HepG2 (cell line): Measurements from ENCODE around the gene MYO18B. TPM values are rescaled to one million over a fixed set of nuclear protein-coding genes. Genes with fewer than 3 reads are reported as not detected.

Experiments
- ATAC-seq: fragments of 200-7000 bp; cut with Tn5 transposase; 3 replicates; pipeline ENCODE4 v1.9.1; 2020; ENCODE audit warnings: mild to moderate bottlenecking, moderate library complexity
- BruUV-seq: library from RNA; stranded (reverse); fragments of 400-500 nt; replicated peaks from 2 replicates; lab custom pipeline; 2021; lab: Mats Ljungman, UMichigan
- CTCF ChIA-PET: fragments of 300-600 bp; formaldehyde crosslinking; extraction: SDS; loops from one replicate; lab custom pipeline; 2021; ENCODE audit warnings: low total read pairs, inconsistent platforms, low intra/inter-chr PET ratio; lab: Yijun Ruan, JAX
- POLR2A ChIA-PET: fragments of 350-600 bp; sonication (Branson Sonifier 250); formaldehyde crosslinking; loops from one replicate; lab custom pipeline; 2020; ENCODE audit warnings: antibody characterized with exemption, inconsistent platforms; lab: Yijun Ruan, JAX
- DNase-seq: peaks from one replicate; pipeline ENCODE4 v3.0.0-alpha.2; 2015; ENCODE audit warnings: low spot score
- FAIRE-seq: peaks from 3 replicates; lab custom pipeline; 2011; peaks lifted over from hg19 to GRCh38; lab: Jason Lieb, UNC
- H2AFZ ChIP-seq: one replicate; pipeline ENCODE4 v1.6.1; 2011; ENCODE audit warnings: low read length, inconsistent platforms
- H3K27ac ChIP-seq: fragments of 300-600 bp; 3 replicates; pipeline ENCODE4 v1.8.0; 2011; ENCODE audit warnings: mixed run types, mild to moderate bottlenecking, mixed read lengths, low read length, inconsistent platforms; ENCODE audit not compliant: insufficient read depth; ENCODE audit errors: extremely low read length
- H3K27me3 ChIP-seq, 2 experiments: fragments of 200-600 bp in 1 of 2; 2 replicates in 1 of 2; 3 replicates in 1 of 2; pipeline versions ENCODE4 v1.6.0 to v1.8.0; 2011; ENCODE audit warnings: low read length in 2 of 2, mild to moderate bottlenecking in 2 of 2, moderate library complexity in 2 of 2, inconsistent platforms in 1 of 2; ENCODE audit not compliant: insufficient read depth in 2 of 2, control insufficient read depth in 1 of 2
- H3K36me3 ChIP-seq, 2 experiments: fragments of 200-600 bp in 1 of 2; replicated peaks in 1 of 2; 2 replicates in 1 of 2; 3 replicates in 1 of 2; pipeline versions ENCODE4 v1.5.1 to v1.8.0; 2011; ENCODE audit warnings: low read length in 2 of 2, inconsistent platforms in 1 of 2; ENCODE audit not compliant: insufficient read depth in 2 of 2, control insufficient read depth in 1 of 2
- H3K4me1 ChIP-seq: 2 replicates; pipeline ENCODE4 v1.5.1; 2012; ENCODE audit warnings: low read length, inconsistent platforms; ENCODE audit not compliant: insufficient read depth
- H3K4me2 ChIP-seq: 2 replicates; pipeline ENCODE4 v1.6.0; 2011; ENCODE audit warnings: low read depth, low read length, inconsistent platforms
- H3K4me3 ChIP-seq, 3 experiments: fragments of 200-600 bp in 1 of 3; sonication (generic), shearing (Covaris generic) in 1 of 3; replicated peaks in 1 of 3; 2 replicates each; pipeline ENCODE4 v1.5.1; 2011 to 2016; ENCODE audit warnings: low read length in 3 of 3, inconsistent platforms in 2 of 3, low read depth in 2 of 3, mild to moderate bottlenecking in 2 of 3, control low read depth in 1 of 3, mixed read lengths in 1 of 3; ENCODE audit not compliant: insufficient read depth in 1 of 3
- H3K79me2 ChIP-seq: one replicate; pipeline ENCODE4 v1.6.1; 2011; ENCODE audit warnings: low read length, inconsistent platforms; ENCODE audit not compliant: insufficient read depth
- H3K9ac ChIP-seq: 2 replicates; pipeline ENCODE4 v1.6.0; 2011; ENCODE audit warnings: mild to moderate bottlenecking, low read depth, low read length, inconsistent platforms; ENCODE audit not compliant: insufficient read depth
- H3K9me3 ChIP-seq: 2 replicates; pipeline ENCODE4 v1.5.1; 2012; ENCODE audit warnings: mild to moderate bottlenecking, low read length
- H4K20me1 ChIP-seq: 2 replicates; pipeline ENCODE4 v1.6.0; 2011; ENCODE audit warnings: inconsistent platforms, mild to moderate bottlenecking, low read length, moderate library complexity; ENCODE audit not compliant: insufficient read depth
- CENPBD1 ChIP-seq: sonication (generic); formaldehyde crosslinking; IDR thresholded peaks from 2 replicates; pipeline ENCODE4 v1.8.0; 2022; ENCODE audit warnings: missing genetic modification reagents, low read depth, mild to moderate bottlenecking, borderline replicate concordance
- CREB1 ChIP-seq, 2 experiments: fragments of 450-650 bp in 1 of 2; IDR thresholded peaks; 2 replicates each; pipeline ENCODE4 v1.6.1; 2016 to 2017; ENCODE audit warnings: control low read depth in 1 of 2, mild to moderate bottlenecking in 1 of 2, missing compliant biosample characterization in 1 of 2, missing genetic modification characterization in 1 of 2
- DNMT1 ChIP-seq: sonication (generic); formaldehyde crosslinking; IDR thresholded peaks from 2 replicates; pipeline ENCODE4 v1.5.1; 2020; ENCODE audit warnings: mild to moderate bottlenecking, missing genetic modification reagents
- HNRNPL ChIP-seq: fragments of 200-400 bp; formaldehyde crosslinking; IDR thresholded peaks from 2 replicates; pipeline ENCODE4 v1.6.1; 2017; ENCODE audit warnings: mild to moderate bottlenecking, low read depth, low read length
- PTBP1 ChIP-seq: fragments of 200-400 bp; formaldehyde crosslinking; IDR thresholded peaks from 2 replicates; pipeline ENCODE4 v1.6.1; 2018; ENCODE audit warnings: low read length, low read depth; ENCODE audit not compliant: poor library complexity, severe bottlenecking
- TEAD3 ChIP-seq: optimal IDR thresholded peaks from 2 replicates; pipeline ENCODE3; 2016; ENCODE audit warnings: borderline replicate concordance
- ZNF569 ChIP-seq: sonication (generic); formaldehyde crosslinking; IDR thresholded peaks from 2 replicates; pipeline ENCODE4 v1.5.0; 2020; ENCODE audit warnings: mild to moderate bottlenecking, missing genetic modification reagents, moderate library complexity, borderline replicate concordance
- ZNF619 ChIP-seq: sonication (generic); formaldehyde crosslinking; IDR thresholded peaks from 2 replicates; pipeline ENCODE4 v1.4.0; 2020; ENCODE audit warnings: mild to moderate bottlenecking, missing genetic modification reagents
- ZNF670 ChIP-seq: sonication (generic); formaldehyde crosslinking; IDR thresholded peaks from 2 replicates; pipeline ENCODE4 v1.8.0; 2022; ENCODE audit warnings: mild to moderate bottlenecking, missing genetic modification reagents, borderline replicate concordance
- ZNF678 ChIP-seq: sonication (generic); formaldehyde crosslinking; IDR thresholded peaks from 2 replicates; pipeline ENCODE4 v1.4.0; 2020; ENCODE audit warnings: mild to moderate bottlenecking, missing genetic modification reagents
- ZNF703 ChIP-seq: sonication (generic); formaldehyde crosslinking; IDR thresholded peaks from 2 replicates; pipeline ENCODE4 v1.5.1; 2020; ENCODE audit warnings: missing genetic modification reagents, mild to moderate bottlenecking, moderate library complexity, borderline replicate concordance
- ZNF747 ChIP-seq: sonication (generic); formaldehyde crosslinking; IDR thresholded peaks from 2 replicates; pipeline ENCODE4 v1.8.1; 2023; ENCODE audit warnings: missing genetic modification reagents, mild to moderate bottlenecking, borderline replicate concordance
- WGBS: methylation state at CpG from one replicate; pipeline ENCODE4 v1.1.6; 2017; ENCODE audit warnings: low lambda C conversion rate; 5-methylcytosine and 5-hydroxymethylcytosine counted together
- in situ Hi-C: cut with HindIII; loops from 2 replicates; pipeline ENCODE4 v1.10.0; 2017; ENCODE audit warnings: low pct_unique_long_range_greater_than_20kb; ENCODE audit not compliant: extremely low pct_ligation_motif_present
- intact Hi-C: fragments of 100-400 bp; cut with micrococcal nuclease; formaldehyde crosslinking; loops from one replicate; pipeline ENCODE4 v1.10.0; 2022; ENCODE audit not compliant: unreplicated experiment
- polyA plus RNA-seq, 8 experiments: library from polyadenylated mRNA; depleted of rRNA in 3 of 8; stranded (reverse) in 7 of 8; unstranded in 1 of 8; fragments of >200 nt; fragmentation: Illumina TruSeq in 4 of 8; extraction: Trizol in 4 of 8; gene quantifications; 2 replicates each; pipeline versions ENCODE4 v1.2.1 to v1.2.3, GENCODE V29; 2011 to 2016; ENCODE audit warnings: low read depth in 4 of 8, missing spikeins in 1 of 8, mixed read lengths in 1 of 8; ENCODE audit not compliant: insufficient read depth in 1 of 8
- total RNA-seq, 5 experiments: library from RNA; depleted of rRNA; stranded (reverse); fragments of >200 nt; fragmentation: Illumina TruSeq; extraction: Trizol; gene quantifications; 2 replicates each; pipeline ENCODE4 v1.2.3, GENCODE V29; 2016; ENCODE audit warnings: low read depth in 1 of 5
- TF ChIP-seq, protein P1 (sequence below): sonication (generic); formaldehyde crosslinking; IDR thresholded peaks from 2 replicates; pipeline ENCODE4 v1.4.0; 2020; ENCODE audit warnings: missing genetic modification reagents
- TF ChIP-seq, protein P2 (sequence below): sonication (generic); formaldehyde crosslinking; IDR thresholded peaks from 2 replicates; pipeline ENCODE4 v1.5.1; 2020; ENCODE audit warnings: missing genetic modification reagents, mild to moderate bottlenecking, borderline replicate concordance

Gene MYO18B
- total and polyA plus RNA-seq, 2 of the 13 experiments (the other 11 are each of a cell fraction or from before 2014, with no cell fraction given): 0.01 TPM; not detected in 1

DNA sequence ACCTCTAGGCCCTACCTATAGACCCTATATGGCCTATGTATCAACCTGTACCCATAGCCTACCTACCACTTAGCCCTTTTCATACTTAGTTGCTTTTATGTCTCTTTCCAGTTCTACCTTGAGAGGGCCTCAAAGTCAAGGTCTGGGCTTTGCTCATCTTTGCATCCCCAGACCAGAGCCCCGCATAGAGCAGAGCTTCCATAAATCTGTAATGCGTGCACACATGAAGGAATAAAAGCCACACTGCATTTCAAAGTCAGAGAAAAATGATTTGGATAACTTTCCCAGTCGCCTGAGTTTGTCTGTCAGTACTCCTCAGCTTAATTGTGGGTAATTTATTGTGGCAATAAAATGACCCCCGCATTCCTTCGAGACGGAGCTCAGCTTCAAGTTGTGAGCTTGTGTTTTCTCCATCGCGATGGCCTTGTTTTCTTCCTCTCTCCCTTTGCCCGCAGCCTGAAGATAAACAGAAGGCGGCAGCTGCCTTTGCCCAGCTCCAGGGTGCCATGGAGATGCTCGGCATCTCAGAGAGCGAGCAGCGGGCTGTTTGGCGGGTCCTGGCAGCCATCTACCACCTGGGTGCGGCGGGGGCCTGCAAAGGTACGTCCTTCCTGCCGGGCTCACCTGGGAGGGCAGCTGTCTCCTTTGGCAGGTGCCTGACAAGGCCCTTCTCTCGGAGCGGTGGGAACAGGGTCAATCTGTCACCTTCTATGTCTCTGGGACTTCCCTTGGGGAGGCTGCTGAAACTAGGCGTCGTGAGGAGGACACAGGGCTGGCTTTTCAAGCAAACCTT, 55.7 kb downstream of the MYO18B start:
- ChIA-PET CTCF (no interaction called here), POLR2A (no interaction called here)
- Histone ChIP-seq H4K20me1 (no peaks in the 10 kb centered on the region), H3K4me3 (no peak overlapping the region), H3K36me3 (no peaks in the 10 kb centered on the region), H3K9me3 (no peaks in the 10 kb centered on the region), H3K79me2 (no peaks in the 10 kb centered on the region), H3K9ac (no peak overlapping the region), H3K4me2 (no peak overlapping the region), H3K27me3 (peaks cover 3 to 26% of the 10 kb centered on the region in 2 experiments; a peak in 3 of 5 replicates), H2AFZ (no peak overlapping the region), H3K4me1 (no peaks in the 10 kb centered on the region), H3K27ac (no peak overlapping the region)
- ATAC-seq (no peak), DNase-seq (no peak), FAIRE-seq (no peak)
- no TSS peak for BruUV-seq
- intact Hi-C loops: no loop called here
- in situ Hi-C loops: no loop called here
- TF ChIP-seq CENPBD1 (no peak), PTBP1 (no peak), DNMT1 (CRISPR knock-in tag) (no peak), ZNF619 (no peak), ZNF569 (CRISPR knock-in tag) (no peak), ZNF747 (CRISPR knock-in tag) (no peak), HNRNPL (no peak), ZNF670 (CRISPR knock-in tag) (no peak), TEAD3 (CRISPR knock-in tag) (no peak), ZNF703 (CRISPR knock-in tag) (no peak), CREB1 (IDR thresholded peaks at IDR 0.05) (no peak), CREB1 (CRISPR knock-in tag; IDR thresholded peaks at IDR 0.05) (no peak), ZNF678 (CRISPR knock-in tag) (no peak)
- TF ChIP-seq, protein P1, sequence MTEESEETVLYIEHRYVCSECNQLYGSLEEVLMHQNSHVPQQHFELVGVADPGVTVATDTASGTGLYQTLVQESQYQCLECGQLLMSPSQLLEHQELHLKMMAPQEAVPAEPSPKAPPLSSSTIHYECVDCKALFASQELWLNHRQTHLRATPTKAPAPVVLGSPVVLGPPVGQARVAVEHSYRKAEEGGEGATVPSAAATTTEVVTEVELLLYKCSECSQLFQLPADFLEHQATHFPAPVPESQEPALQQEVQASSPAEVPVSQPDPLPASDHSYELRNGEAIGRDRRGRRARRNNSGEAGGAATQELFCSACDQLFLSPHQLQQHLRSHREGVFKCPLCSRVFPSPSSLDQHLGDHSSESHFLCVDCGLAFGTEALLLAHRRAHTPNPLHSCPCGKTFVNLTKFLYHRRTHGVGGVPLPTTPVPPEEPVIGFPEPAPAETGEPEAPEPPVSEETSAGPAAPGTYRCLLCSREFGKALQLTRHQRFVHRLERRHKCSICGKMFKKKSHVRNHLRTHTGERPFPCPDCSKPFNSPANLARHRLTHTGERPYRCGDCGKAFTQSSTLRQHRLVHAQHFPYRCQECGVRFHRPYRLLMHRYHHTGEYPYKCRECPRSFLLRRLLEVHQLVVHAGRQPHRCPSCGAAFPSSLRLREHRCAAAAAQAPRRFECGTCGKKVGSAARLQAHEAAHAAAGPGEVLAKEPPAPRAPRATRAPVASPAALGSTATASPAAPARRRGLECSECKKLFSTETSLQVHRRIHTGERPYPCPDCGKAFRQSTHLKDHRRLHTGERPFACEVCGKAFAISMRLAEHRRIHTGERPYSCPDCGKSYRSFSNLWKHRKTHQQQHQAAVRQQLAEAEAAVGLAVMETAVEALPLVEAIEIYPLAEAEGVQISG (CRISPR knock-in tag): no peak
- TF ChIP-seq, protein P2, sequence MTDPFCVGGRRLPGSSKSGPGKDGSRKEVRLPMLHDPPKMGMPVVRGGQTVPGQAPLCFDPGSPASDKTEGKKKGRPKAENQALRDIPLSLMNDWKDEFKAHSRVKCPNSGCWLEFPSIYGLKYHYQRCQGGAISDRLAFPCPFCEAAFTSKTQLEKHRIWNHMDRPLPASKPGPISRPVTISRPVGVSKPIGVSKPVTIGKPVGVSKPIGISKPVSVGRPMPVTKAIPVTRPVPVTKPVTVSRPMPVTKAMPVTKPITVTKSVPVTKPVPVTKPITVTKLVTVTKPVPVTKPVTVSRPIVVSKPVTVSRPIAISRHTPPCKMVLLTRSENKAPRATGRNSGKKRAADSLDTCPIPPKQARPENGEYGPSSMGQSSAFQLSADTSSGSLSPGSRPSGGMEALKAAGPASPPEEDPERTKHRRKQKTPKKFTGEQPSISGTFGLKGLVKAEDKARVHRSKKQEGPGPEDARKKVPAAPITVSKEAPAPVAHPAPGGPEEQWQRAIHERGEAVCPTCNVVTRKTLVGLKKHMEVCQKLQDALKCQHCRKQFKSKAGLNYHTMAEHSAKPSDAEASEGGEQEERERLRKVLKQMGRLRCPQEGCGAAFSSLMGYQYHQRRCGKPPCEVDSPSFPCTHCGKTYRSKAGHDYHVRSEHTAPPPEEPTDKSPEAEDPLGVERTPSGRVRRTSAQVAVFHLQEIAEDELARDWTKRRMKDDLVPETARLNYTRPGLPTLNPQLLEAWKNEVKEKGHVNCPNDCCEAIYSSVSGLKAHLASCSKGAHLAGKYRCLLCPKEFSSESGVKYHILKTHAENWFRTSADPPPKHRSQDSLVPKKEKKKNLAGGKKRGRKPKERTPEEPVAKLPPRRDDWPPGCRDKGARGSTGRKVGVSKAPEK (CRISPR knock-in tag): no peak
- 18% methylated on average over 20 of the region's 22 CpGs for WGBS
